Activated CD8-positive, alpha-beta T cell treated with anti-CD3 and anti-CD28 coated beads, Interleukin-2, amount 10 ng/mL, durations not matched to agents 7 days and 5 days (primary cell): ENCODE measurements around the gene TERC. TPM values are rescaled to one million over a fixed set of nuclear protein-coding genes. Genes with fewer than 3 reads are reported as not detected.

Source experiments
- ATAC-seq: fragments of 150-1000 bp; cut with Tn5 transposase; one replicate; pipeline ENCODE4 v1.10.0; 2021; ENCODE audit warnings: moderate library complexity
- CTCF ChIA-PET: fragments of 350-600 bp; sonication (Branson Sonifier 250); formaldehyde crosslinking; loops from one replicate; lab custom pipeline; 2021; ENCODE audit warnings: antibody characterized with exemption; lab: Charles Lee
- POLR2A ChIA-PET: fragments of 350-600 bp; sonication (Branson Sonifier 250); formaldehyde crosslinking; loops from one replicate; lab custom pipeline; 2021; ENCODE audit warnings: antibody characterized with exemption; lab: Charles Lee
- DNase-seq: peaks from one replicate; pipeline ENCODE4 v3.0.0-alpha.2; 2020
- H3K27ac Mint-ChIP-seq: one replicate; pipeline ENCODE4 v1.8.0; 2021; ENCODE audit warnings: mild to moderate bottlenecking, mixed read lengths
- H3K27me3 Mint-ChIP-seq: one replicate; pipeline ENCODE4 v1.8.0; 2021; ENCODE audit warnings: low read depth, mixed read lengths
- H3K36me3 Mint-ChIP-seq: one replicate; pipeline ENCODE4 v1.8.0; 2021; ENCODE audit warnings: low read depth, mixed read lengths
- H3K4me1 Mint-ChIP-seq: one replicate; pipeline ENCODE4 v1.8.0; 2021; ENCODE audit warnings: low read depth, mixed read lengths
- H3K4me3 Mint-ChIP-seq: one replicate; pipeline ENCODE4 v1.8.0; 2021; ENCODE audit warnings: mild to moderate bottlenecking, mixed read lengths
- H3K9me3 Mint-ChIP-seq: one replicate; pipeline ENCODE4 v1.8.0; 2022; ENCODE audit warnings: mixed read lengths; ENCODE audit not compliant: insufficient read depth
- total RNA-seq, 2 experiments: library from RNA; stranded (reverse); gene quantifications; one replicate each; pipeline ENCODE4 v1.2.3, GENCODE V29; 2021

The TERC gene
- 10 to 100 TPM in 1 of 2 experiments, 1 to 10 TPM in 1; 6.9 to 10.8 TPM for total RNA-seq

DNA sequence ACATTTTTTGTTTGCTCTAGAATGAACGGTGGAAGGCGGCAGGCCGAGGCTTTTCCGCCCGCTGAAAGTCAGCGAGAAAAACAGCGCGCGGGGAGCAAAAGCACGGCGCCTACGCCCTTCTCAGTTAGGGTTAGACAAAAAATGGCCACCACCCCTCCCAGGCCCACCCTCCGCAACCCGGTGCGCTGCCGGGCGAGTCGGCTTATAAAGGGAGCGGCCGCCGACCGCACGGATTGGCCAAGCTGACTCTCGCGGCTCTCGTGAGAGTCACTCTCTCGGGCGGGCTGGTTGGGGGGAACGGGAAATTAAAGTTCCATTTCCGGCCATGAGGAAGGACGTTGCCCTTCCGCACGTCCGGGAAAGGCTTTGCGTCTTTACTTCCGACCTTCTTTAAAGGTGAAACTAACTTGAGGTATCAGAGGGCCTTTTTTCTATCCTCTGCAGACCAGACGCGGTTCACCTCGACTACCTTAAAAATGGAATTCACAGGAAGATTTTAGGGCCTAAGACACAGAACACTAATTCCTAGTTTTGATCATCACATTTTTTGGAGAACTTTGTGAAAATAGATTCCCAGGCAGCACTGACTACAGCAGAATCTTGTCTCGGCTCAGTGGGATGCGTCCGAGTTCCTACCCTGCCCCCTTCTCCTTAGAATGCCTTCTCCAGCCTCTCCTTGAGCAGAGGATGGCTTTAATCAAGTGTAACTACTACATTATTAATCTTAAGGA is at the start of gene TERC:
Gene TERC (minus strand): TSS at position 179 of the 731 bp plus-strand sequence.
- Mint-ChIP-seq H3K36me3 (peaks cover 7% of the 10 kb centered on the region), H3K27ac (peak within 1 kb of the TSS; percentile 98), H3K4me3 (peak within 1 kb of the TSS; percentile 92), H3K4me1 (peaks cover 31% of the 10 kb centered on the region), H3K9me3 (no peaks in the 10 kb centered on the region), H3K27me3 (no peaks in the 10 kb centered on the region)
- ChIA-PET POLR2A (interaction anchor here (0.7 to 3.2 kb wide), 7 partner anchors 8 to 269 kb away, joined by 3 to 47 read pairs (median 3); partner anchors contain the start of genes LRRC34, LRRIQ4, MYNN and SEC62), CTCF (interaction anchor here (1.7 to 3.1 kb wide), 3 partner anchors 8 to 97 kb away, joined by 5 to 13 read pairs (median 12); partner anchors contain the start of genes LRRC34, LRRIQ4 and MYNN)
- DNase-seq (peak; percentile 96), ATAC-seq (peak; percentile 87)

DNA sequence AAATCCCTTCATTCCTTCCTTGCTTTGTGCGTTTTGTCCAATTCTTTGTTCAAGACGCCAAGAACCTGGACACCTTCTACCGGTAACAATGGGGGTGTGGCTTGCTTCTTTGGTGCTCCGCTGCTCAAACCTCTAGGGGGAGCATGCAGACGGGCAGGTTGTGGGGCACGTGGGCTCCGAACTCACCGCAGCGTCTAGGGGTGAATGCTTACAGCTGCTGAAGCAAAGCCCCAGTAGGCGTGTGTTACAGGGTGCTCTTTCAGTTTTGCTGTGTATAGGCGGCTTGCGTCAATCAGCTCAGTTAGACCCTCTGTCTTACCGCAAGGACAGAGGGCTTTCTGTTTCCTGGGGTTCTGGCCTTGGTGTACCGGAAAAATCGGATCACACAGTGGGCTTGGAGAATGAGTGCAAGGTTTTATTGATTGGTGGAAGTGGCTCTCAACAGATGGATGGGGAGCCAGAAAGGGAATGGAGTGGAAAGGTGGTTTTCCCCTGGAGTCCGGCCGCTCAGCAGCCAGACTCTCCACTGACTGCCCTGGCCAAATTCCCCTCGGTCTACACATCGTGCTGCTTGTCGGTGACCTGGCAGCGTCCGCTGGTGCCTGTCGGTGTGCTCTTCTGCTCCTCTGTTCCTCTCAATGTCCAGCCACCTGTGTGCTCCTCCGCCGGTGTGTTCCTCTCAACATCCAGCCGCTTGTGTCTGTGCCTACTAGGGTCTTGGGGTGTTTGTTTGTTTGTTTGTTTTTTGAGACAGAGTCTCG is 49.1 kb upstream of the TERC start:
- peak; percentile 72 for ATAC-seq
- ChIA-PET CTCF (interaction anchor here (0.7 to 1.1 kb wide), 6 partner anchors 9 to 153 kb away, joined by 3 to 6 read pairs (median 3); partner anchors contain the start of genes MYNN and SEC62), POLR2A (interaction anchor here (1.4 to 4.2 kb wide), 2 partner anchors 41 to 49 kb away, joined by 4 to 43 read pairs; partner anchors contain the start of genes MYNN and TERC)
- peak; percentile 92 for DNase-seq
- Mint-ChIP-seq H3K27me3 (peaks cover 7% of the 10 kb centered on the region), H3K36me3 (peaks cover 15% of the 10 kb centered on the region), H3K27ac (peak overlapping the region; percentile 88), H3K9me3 (peaks cover 24% of the 10 kb centered on the region), H3K4me1 (peaks cover 44% of the 10 kb centered on the region), H3K4me3 (peak overlapping the region; percentile 78)

DNA sequence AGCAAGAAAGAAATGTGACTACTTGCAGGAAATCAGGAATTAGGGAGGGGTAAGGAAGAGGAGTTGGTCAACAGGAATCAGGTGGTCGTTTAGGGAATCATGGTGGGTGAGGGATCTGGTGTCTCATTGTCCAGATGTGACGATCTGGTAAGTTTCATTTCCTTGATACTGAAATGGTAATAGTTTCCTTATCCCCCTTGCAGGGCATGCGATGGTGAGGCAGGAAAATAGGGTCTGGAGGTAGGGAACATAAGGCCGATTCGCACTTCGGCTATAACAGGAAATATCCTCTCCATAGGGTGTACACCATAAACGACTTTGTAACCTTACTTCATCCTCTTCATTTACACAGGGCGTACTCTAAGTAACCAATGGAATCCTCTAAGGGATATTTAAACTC is 48.4 kb upstream of the TERC start:
- peak overlapping the region; percentile 78 for H3K4me3 Mint-ChIP-seq
- peak; percentile 1 for ATAC-seq
- peak; percentile 25 for DNase-seq
- peaks cover 6% of the 10 kb centered on the region for H3K27me3 Mint-ChIP-seq
- H3K9me3 Mint-ChIP-seq = peaks cover 24% of the 10 kb centered on the region
- H3K36me3 Mint-ChIP-seq = peaks cover 18% of the 10 kb centered on the region
- ChIA-PET POLR2A (interaction anchor here (0.6 to 4.2 kb wide), 4 partner anchors 13 to 1433 kb away, joined by 3 to 43 read pairs (median 4); partner anchors contain the start of genes MYNN and TERC), CTCF (interaction anchor here (0.7 to 1.1 kb wide), 4 partner anchors 10 to 187 kb away, joined by 3 to 6 read pairs (median 3); partner anchors contain the start of gene MYNN)
- H3K27ac Mint-ChIP-seq = peak overlapping the region; percentile 88
- peaks cover 51% of the 10 kb centered on the region for H3K4me1 Mint-ChIP-seq

DNA sequence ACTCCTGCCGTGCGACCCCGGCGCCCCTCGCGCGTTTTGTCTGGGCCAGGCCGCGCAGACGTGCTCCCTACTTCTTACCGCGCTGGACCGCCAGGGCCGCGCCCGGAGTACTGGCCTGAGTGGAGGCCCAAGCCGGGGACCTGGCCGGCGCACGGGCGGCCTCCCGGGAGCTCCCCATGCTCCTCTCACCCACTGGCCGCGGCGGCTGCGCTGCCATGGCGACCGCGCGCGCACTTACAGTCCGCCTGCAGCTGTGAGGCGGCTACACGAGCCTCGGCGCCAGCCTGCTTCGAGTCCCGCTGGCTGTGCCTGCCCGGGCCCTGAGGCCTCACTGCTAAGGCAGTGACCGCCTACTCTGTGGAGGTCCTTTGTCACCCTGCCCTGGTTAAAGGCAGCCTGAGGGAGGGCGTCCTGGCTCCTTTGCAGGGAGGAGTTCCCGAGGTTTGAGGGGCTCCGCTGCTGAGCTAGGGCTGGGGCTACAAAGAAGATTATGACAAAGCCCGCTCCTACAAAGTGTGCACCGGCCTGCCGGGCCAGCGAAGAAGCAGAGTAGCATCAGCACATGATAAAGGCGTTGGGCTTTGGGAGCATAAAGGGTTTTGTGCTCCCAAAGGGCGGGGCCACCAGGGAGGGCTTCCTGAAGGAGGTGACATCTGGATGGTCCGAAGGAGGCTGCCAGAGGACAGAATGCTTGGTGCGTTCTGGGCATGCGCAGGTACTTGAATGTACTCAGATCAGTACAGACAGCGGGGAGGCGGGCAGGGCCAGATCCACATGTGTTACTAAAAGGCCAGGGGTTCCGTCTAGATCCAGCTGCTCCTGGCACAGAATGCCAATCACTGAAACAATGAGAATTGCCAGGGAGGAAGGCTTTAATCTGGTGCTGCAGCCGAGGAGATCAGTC is 47.7 kb upstream of the TERC start, which contains the start of the genes LRRC34 and LRRIQ4:
Gene LRRC34 (minus strand): TSS at position 573 of the 904 bp plus-strand sequence. CDS start 356 bp downstream, at position 217.
Gene LRRIQ4 (plus strand): TSS at position 539 of the 904 bp plus-strand sequence. CDS start 9,052 bp downstream, outside the sequence.
- POLR2A ChIA-PET = interaction anchor here (0.6 to 4.2 kb wide), 6 partner anchors 14 to 1434 kb away, joined by 3 to 43 read pairs (median 4); partner anchors contain the start of genes ACTRT3, MYNN and TERC
- DNase-seq = peak; percentile 90
- Mint-ChIP-seq H3K4me1 (peaks cover 57% of the 10 kb centered on the region), H3K36me3 (peaks cover 22% of the 10 kb centered on the region), H3K9me3 (peaks cover 24% of the 10 kb centered on the region), H3K4me3 (peak within 1 kb of the TSS; percentile 78), H3K27me3 (peaks cover under 1% of the 10 kb centered on the region), H3K27ac (peak within 1 kb of the TSS; percentile 88)
- ATAC-seq = peak; percentile 78
- CTCF ChIA-PET = interaction anchor here (0.7 to 2.6 kb wide), 3 partner anchors 49 to 187 kb away, joined by 3 to 12 read pairs (median 3); partner anchors contain the start of gene TERC

DNA sequence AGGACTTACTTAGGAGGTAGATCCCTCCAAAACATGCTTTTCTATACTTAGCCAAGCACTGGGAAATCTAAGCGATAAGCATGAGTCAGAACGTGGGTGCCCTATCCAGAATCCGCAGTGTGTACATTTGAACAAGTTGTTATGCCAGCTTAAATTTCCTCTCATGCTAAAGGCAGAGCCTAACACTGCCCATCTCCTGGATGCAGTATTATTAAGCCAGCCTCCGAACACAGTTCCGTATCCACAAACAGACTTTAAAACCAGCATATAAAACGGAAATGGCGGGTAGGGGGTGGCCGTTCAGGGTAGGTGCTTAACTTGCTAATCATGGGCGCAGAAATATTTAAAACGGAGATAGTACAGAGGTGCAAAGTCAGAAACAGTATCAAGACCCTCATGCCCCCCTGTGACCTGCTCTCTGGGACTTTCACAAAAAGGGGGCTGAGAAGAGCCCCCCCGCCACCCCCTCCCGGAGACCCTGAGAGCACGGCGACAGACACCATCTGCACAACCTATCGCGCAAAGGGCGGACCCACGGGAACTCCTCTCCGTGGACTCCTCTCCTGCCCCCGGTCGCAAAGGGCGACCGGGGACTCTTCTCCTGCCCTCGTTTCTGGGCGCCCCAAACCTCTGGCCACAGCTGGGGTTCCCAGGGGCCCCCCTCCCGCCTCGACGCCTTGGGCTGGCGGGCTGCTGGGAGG is 46.9 kb upstream of the TERC start:
- ChIA-PET POLR2A (interaction anchor here (0.6 to 4.2 kb wide), 5 partner anchors 32 to 242 kb away, joined by 3 to 43 read pairs (median 4); partner anchors contain the start of genes ACTRT3 and MYNN), CTCF (interaction anchor here (0.7 to 2.6 kb wide), 3 partner anchors 8 to 49 kb away, joined by 3 to 12 read pairs (median 3); partner anchors contain the start of gene TERC)
- peak overlapping the region; percentile 88 for H3K27ac Mint-ChIP-seq
- H3K4me3 Mint-ChIP-seq = peak overlapping the region; percentile 78
- H3K27me3 Mint-ChIP-seq = no peaks in the 10 kb centered on the region
- peak; percentile 46 for ATAC-seq
- peaks cover 26% of the 10 kb centered on the region for H3K36me3 Mint-ChIP-seq
- DNase-seq = peak; percentile 65
- H3K4me1 Mint-ChIP-seq = peaks cover 57% of the 10 kb centered on the region
- H3K9me3 Mint-ChIP-seq = peaks cover 20% of the 10 kb centered on the region

DNA sequence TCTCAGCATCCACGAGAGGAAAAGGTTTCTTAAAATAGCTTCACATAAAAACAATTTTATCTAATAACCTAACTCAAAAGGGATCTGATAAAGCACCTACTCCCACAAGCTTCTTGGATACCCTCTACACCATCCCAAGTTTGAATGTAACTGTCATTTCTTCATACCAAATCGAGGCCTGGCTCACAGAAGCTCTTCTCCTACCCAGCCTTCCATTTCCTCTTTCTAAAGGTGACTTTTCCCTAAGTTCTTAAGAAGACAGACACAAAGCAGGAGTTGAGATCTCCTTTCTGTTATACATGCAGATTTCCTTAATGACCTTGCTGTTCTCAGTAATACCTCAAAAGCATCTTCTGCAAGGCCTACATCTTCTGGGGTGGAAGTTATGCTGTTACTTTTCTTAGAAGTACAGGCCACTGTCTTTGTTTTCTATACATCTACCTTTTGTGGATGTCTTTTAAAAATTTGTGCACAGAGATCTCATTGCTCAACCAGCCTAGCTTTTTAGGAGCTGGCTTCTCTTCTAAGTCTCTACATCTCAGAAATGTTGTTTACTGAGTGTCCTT is 44.5 kb upstream of the TERC start:
- POLR2A ChIA-PET = interaction anchor here (1.0 to 1.3 kb wide), 2 partner anchors 36 to 157 kb away, joined by 3 to 4 read pairs; no protein-coding TSS in a partner anchor
- CTCF ChIA-PET = interaction anchor here (0.7 to 1.2 kb wide), 3 partner anchors 11 to 245 kb away, joined by 3 to 5 read pairs (median 3); no protein-coding TSS in a partner anchor
- Mint-ChIP-seq H3K36me3 (peaks cover 27% of the 10 kb centered on the region), H3K9me3 (no peaks in the 10 kb centered on the region), H3K4me1 (peaks cover 55% of the 10 kb centered on the region), H3K27me3 (no peaks in the 10 kb centered on the region), H3K27ac (peak overlapping the region; percentile 84), H3K4me3 (peak overlapping the region; percentile 37)
- no peak for ATAC-seq
- peak; percentile 27 for DNase-seq

DNA sequence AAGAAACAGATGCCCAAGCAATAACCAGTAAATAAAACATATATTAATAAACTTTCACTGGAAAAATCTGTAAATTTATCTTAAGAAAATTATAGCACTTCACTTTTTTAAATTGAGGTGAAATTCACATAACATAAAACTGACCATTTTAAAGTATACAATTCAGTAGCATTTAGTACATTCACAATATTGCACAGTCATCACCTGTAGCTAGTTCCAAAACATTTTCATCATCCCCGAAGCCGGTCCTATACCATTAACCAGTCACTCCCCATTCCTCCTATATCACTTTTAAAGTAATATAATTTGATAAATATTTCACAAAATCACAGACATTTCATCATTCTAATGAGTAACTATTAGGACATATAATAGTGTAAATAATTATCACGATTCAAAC is 39.8 kb upstream of the TERC start:
- ChIA-PET POLR2A (no interaction called here), CTCF (no interaction called here)
- Mint-ChIP-seq H3K27ac (no peak overlapping the region), H3K4me1 (peaks cover 19% of the 10 kb centered on the region), H3K4me3 (no peak overlapping the region), H3K27me3 (no peaks in the 10 kb centered on the region), H3K9me3 (no peaks in the 10 kb centered on the region), H3K36me3 (peaks cover 35% of the 10 kb centered on the region)
- no peak for DNase-seq
- no peak for ATAC-seq

DNA sequence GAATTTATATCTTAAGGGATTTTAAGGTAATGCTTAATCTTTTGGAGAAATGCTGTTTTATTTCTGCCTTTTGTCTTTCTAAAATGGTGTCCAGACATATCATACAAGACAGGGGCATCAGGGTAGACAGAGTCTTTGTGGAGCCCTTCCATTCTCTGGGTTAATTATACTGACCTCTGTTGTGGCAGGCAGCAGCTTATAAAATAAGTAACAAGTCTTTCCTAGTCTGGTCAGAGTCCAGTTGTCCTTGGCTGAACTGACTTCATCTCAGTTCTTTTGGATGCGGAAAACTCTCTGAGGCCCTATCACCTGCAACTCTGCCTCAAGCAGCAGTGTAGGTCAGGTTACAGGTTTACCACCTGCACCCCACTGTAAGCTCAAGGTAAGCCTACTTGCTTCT is 27.5 kb upstream of the TERC start:
- Mint-ChIP-seq H3K27ac (no peak overlapping the region), H3K27me3 (no peaks in the 10 kb centered on the region), H3K4me3 (no peak overlapping the region), H3K36me3 (peaks cover 47% of the 10 kb centered on the region), H3K9me3 (no peaks in the 10 kb centered on the region), H3K4me1 (peaks cover 18% of the 10 kb centered on the region)
- no peak for DNase-seq
- POLR2A ChIA-PET = no interaction called here
- no peak for ATAC-seq
- CTCF ChIA-PET = no interaction called here

DNA sequence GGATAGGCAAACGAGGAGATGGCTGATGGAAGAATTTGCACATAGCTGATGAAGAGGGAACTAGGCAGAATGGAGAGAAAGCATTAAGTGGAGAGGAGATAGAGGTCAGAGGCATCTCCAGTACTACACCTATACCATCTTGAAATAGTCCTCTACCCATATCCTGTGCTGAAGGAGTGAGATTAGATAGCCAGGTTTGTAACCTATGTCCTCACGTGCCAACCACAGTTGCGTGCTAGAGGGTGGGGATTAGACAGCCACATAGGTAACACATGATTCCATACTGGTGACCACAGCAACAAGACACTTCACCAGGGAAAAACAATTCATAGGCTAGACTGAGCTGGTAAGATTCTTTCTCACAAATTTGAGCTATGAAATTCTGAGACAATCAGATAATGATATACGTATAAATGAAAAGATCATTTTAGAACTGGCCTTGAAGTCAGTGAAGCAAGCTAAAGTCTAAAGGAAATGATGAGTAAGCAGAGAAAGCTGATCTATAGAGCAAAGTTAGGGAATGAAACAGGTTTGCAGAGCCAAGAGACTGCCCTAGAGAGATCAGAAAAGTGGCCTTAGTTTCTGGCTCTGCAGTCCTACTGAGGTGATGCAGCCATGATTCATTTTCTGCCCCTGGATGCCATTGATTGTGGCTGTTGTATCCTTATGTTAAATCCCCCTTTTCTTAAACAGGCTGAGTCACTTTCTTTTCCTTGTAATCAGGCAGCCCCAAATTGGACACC is 26.0 kb upstream of the TERC start:
- no peak for DNase-seq
- no peak overlapping the region for H3K4me3 Mint-ChIP-seq
- peaks cover 18% of the 10 kb centered on the region for H3K4me1 Mint-ChIP-seq
- peak; percentile 33 for ATAC-seq
- H3K27me3 Mint-ChIP-seq = no peaks in the 10 kb centered on the region
- no peaks in the 10 kb centered on the region for H3K9me3 Mint-ChIP-seq
- ChIA-PET POLR2A (interaction anchor here (0.6 to 0.7 kb wide), 2 partner anchors 17 to 188 kb away, joined by 3 read pairs; partner anchors contain the start of gene MYNN), CTCF (interaction anchor here (0.9 to 1.5 kb wide), 3 partner anchors 18 to 59 kb away, joined by 3 to 7 read pairs (median 3); partner anchors contain the start of gene MYNN)
- H3K27ac Mint-ChIP-seq = no peak overlapping the region
- peaks cover 55% of the 10 kb centered on the region for H3K36me3 Mint-ChIP-seq
